Muscle of leg (tissue), 11 donors: ENCODE measurements around the gene CAB39L. TPM values are rescaled to one million over a fixed set of nuclear protein-coding genes. Genes with fewer than 3 reads are reported as not detected.
A peak's percentile ranks its signal among the peaks of the same experiment; 100 is the strongest.
"Not testable (repeated sequence)": the region's sequence is repeated elsewhere in the genome, so short reads cannot be mapped to it uniquely, and the experiment has no call there.

ENCODE experiments used
- DNase-seq: peaks from one replicate; pipeline ENCODE4 v3.0.0; 2013
- H3K27ac ChIP-seq: one replicate; pipeline ENCODE4 v1.5.1; 2013; ENCODE audit warnings: mild to moderate bottlenecking, low read length, control low read depth
- H3K27me3 ChIP-seq: one replicate; pipeline ENCODE4 v1.6.1; 2013; ENCODE audit warnings: low read length; ENCODE audit not compliant: control insufficient read depth, insufficient read depth
- H3K36me3 ChIP-seq: one replicate; pipeline ENCODE4 v1.6.1; 2013; ENCODE audit warnings: low read length; ENCODE audit not compliant: control insufficient read depth, insufficient read depth
- H3K4me1 ChIP-seq: one replicate; pipeline ENCODE4 v1.6.1; 2013; ENCODE audit warnings: low read length; ENCODE audit not compliant: control insufficient read depth, insufficient read depth
- H3K4me3 ChIP-seq: one replicate; pipeline ENCODE4 v1.5.1; 2013; ENCODE audit warnings: low read length, control low read depth
- H3K9me3 ChIP-seq: replicated peaks from 2 replicates; pipeline ENCODE4 v1.6.1; 2013; ENCODE audit warnings: low read depth, low read length; ENCODE audit not compliant: control insufficient read depth
- WGBS: methylation state at CpG from one replicate; pipeline ENCODE4 v1.1.5; 2013; ENCODE audit warnings: missing lambda C conversion rate; ENCODE audit not compliant: insufficient coverage; 5-methylcytosine and 5-hydroxymethylcytosine counted together
- polyA plus RNA-seq, 8 donors: library from polyadenylated mRNA; unstranded; fragments of 120-200 nt; gene quantifications; one replicate each; pipeline versions ENCODE4 v1.2.1 to v1.2.3, GENCODE V29; 2013; ENCODE audit warnings: inconsistent platforms in 1 of 8, low replicate concordance in 1 of 8; ENCODE audit not compliant: insufficient read length in 8 of 8, insufficient read depth in 1 of 8
- total RNA-seq: library from RNA; stranded (reverse); fragments of 120-200 nt; gene quantifications from one replicate; pipeline ENCODE4 v1.2.4, GENCODE V29; 2013

The CAB39L gene
- total and polyA plus RNA-seq, 9 donors, result 3.5 to 6.1 (median 4.5) TPM

DNA sequence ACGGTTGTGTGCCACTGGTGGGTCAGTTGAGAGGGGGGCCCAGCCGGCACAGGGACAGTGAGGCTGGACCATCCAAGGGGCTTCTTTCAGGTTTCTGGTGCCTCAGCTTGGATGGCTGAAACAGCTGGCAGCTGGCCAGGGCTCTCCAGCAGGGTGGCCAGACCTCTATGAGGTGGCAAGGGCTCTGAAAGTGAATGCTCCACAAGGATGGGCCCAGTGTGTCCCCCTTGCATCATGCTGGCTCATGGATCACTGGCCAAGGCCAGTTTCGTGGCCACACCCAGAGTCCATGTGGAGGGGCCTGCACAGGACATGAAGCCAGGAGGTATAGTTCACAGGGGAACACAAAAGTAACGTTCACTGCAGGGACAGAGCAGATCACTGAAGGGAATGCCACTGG, 146.5 kb downstream of the CAB39L start:
- Histone ChIP-seq H3K9me3 (no peaks in the 10 kb centered on the region), H3K36me3 (peaks cover 2% of the 10 kb centered on the region), H3K4me3 (no peak overlapping the region), H3K27me3 (no peaks in the 10 kb centered on the region), H3K27ac (no peak overlapping the region), H3K4me1 (peaks cover 15% of the 10 kb centered on the region)
- no peak for DNase-seq
- 72% methylated on average over 4 of the region's 4 CpGs for WGBS

DNA sequence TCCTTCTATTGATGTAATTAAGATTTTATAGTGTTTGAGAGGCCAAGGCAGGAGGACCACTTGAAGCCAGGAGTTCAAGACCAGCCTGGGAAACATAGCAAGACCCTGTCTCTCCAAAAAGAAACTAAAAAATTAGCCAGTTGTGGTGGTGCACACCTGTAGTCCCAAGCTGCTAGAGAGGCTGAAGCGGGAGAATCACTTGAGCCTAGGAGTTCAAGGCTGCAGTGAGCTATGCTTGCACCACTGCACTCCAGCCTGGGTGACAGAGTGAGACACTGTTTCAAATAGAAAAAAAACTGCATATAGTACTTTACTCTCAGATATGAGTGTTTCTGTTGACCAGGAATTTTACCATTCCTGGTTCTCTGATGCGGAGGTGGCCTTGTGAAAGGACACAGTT, 147.2 kb downstream of the CAB39L start:
- WGBS, result no CpG with 5 or more reads among the region's 2 CpGs
- Histone ChIP-seq H3K9me3 (no peaks in the 10 kb centered on the region), H3K4me1 (peaks cover 13% of the 10 kb centered on the region), H3K27ac (no peak overlapping the region), H3K4me3 (no peak overlapping the region), H3K27me3 (no peaks in the 10 kb centered on the region), H3K36me3 (peaks cover 2% of the 10 kb centered on the region)
- no peak for DNase-seq

DNA sequence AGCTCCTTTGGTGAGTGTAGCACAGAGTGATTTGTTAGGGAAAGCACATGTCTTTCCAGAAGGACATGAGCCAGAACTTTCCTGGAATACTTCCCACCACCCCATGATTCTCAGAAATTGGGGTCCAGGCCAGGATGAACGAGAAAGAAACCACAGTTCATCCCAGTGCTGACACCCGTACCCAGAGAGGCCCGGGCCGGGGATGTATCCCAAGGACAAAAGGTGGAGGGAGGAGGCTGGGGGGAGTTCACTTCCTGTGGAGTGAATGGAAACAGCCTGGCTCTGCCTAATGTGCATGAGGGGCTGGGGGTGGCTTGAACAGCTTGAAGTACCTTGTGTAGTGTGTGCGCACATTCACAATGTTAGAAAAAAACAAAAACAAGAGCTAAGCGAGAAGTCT, 148.6 kb downstream of the CAB39L start:
- Histone ChIP-seq H3K27ac (no peak overlapping the region), H3K4me1 (peaks cover 5% of the 10 kb centered on the region), H3K27me3 (no peaks in the 10 kb centered on the region), H3K9me3 (no peaks in the 10 kb centered on the region), H3K36me3 (peaks cover 2% of the 10 kb centered on the region), H3K4me3 (no peak overlapping the region)
- 39% methylated on average over 4 of the region's 6 CpGs for WGBS
- peak; percentile 53 for DNase-seq

DNA sequence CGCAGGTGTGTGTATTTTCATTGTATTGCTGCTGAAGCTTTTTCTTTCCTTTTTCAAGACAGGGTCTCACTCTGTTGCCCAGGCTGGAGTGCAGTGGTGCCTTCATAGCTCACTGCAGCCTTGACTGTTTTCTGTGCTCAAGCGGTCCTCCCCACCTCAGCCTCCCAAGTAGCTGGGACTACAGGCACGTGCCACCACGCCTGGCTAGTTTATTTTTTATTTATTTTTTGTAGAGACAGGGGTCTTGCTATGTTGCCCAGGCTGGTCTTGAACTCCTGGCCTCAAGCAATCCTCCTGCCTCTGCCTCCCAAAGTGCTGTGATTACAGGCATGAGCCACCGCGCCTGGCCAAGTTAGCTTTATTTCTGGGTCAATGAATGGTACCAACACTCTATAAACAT, 149.1 kb downstream of the CAB39L start:
- H3K36me3 ChIP-seq, DNase-seq, H3K27me3 ChIP-seq, H3K9me3 ChIP-seq, H3K4me1 ChIP-seq, H3K4me3 ChIP-seq, H3K27ac ChIP-seq: not testable (repeated sequence)
- no CpG with 5 or more reads among the region's 6 CpGs for WGBS

DNA sequence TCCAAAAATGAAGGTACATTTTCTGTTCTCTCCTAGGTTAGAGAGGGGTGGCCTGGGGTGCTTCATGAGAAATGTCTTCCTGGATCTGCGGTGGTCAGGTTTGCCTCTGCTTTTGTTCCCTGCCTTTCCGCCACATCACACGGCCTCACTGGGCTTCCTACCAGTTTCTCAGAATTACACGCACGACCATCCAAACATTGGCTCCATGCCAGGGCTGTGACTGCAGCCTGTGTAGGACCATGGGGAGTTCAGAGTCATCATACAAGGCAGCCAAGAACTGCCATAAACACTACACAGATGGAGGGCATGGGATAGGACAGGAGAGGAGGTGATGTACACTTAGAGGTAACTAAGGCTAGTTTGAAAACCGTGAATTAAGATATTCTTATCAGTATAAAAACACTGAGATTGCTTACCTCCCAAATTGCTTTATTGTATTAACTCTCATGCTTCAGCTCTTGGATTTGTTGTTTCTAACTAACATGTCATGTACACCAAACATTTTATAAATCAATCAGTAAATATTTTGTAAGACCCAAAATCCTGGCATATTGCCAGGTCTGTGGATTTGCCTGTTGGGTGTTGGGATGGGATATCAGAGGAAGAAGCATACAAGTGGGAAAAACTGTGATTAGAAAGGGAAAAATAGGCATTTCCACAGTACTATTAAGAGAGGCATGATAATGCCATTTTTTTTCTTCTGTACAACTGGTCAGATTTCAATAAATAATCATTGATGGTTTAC, 150.9 kb downstream of the CAB39L start:
- Histone ChIP-seq H3K36me3 (peaks cover 2% of the 10 kb centered on the region), H3K4me1 (peaks cover 3% of the 10 kb centered on the region), H3K27me3 (no peaks in the 10 kb centered on the region), H3K27ac (no peak overlapping the region), H3K4me3 (no peak overlapping the region), H3K9me3 (no peaks in the 10 kb centered on the region)
- DNase-seq, result peak; percentile 75
- 31% methylated on average over 3 of the region's 6 CpGs for WGBS

DNA sequence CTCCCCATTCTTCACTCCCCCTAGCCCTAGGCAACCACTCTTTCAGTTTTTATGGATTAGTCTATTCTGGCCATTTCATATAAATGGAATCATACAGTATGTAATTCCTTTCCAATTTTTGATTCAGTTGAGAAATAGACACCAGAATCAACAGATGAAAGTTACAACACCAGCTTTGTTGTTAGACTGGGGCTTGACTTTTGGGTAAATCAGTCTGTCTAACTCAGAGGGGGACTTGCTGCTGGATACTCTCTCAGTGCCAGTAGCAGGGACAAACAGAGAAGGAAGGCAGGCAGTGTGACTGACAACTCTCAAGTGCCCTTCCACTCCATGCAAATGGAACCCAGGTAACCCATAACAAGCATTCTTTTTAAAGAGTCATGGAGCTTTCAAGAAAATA, 155.4 kb downstream of the CAB39L start:
- Histone ChIP-seq H3K27ac (no peak overlapping the region), H3K4me1 (peaks cover 3% of the 10 kb centered on the region), H3K27me3 (no peaks in the 10 kb centered on the region), H3K9me3 (no peaks in the 10 kb centered on the region), H3K36me3 (no peaks in the 10 kb centered on the region), H3K4me3 (no peak overlapping the region)
- DNase-seq, result no peak

DNA sequence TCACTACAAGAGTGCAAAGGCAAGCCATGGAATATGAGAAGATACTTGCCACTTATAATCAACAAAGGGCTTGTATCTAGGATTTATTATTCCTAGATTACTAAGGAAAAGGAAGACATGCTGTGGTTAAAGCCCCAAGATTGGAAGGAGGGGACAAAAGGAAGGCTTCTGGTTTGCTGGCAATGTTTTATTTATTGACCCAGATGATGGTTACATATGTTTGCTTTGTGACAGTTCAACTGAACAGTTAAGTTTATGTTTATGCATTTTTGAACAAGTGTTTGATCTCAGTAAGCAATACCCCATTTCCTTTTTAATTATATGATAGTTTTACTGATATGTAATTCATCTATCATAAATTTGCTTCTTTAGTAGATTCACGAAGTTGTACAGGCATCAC, 155.9 kb downstream of the CAB39L start:
- no peaks in the 10 kb centered on the region for H3K9me3 ChIP-seq
- WGBS, result no CpG with 5 or more reads among the region's 1 CpG
- no peak for DNase-seq
- no peaks in the 10 kb centered on the region for H3K27me3 ChIP-seq
- no peak overlapping the region for H3K4me3 ChIP-seq
- no peaks in the 10 kb centered on the region for H3K36me3 ChIP-seq
- H3K27ac ChIP-seq, result no peak overlapping the region
- H3K4me1 ChIP-seq, result peaks cover 3% of the 10 kb centered on the region

DNA sequence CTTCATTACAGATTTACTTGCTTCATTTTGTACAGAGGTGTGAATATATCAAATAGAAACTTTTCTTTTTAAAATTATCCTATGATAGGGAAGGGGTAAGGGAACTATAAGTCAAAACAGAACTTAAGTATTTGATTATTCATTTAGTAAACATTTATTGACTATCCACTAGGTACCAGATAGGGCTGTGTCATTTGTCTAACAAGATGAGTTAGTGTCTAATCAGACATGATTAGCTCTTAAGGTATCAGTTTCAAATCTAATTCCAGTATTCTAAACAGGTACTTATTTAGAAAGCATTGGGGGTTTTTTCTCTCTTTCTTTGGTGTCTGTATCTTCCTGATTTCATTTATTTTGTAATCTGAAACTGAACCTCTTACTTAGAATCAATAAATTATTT, 164.0 kb downstream of the CAB39L start:
- no peaks in the 10 kb centered on the region for H3K4me1 ChIP-seq
- H3K36me3 ChIP-seq, result peaks cover 6% of the 10 kb centered on the region
- no peak overlapping the region for H3K4me3 ChIP-seq
- no peak overlapping the region for H3K27ac ChIP-seq
- no peak for DNase-seq
- no peaks in the 10 kb centered on the region for H3K9me3 ChIP-seq
- no peaks in the 10 kb centered on the region for H3K27me3 ChIP-seq

DNA sequence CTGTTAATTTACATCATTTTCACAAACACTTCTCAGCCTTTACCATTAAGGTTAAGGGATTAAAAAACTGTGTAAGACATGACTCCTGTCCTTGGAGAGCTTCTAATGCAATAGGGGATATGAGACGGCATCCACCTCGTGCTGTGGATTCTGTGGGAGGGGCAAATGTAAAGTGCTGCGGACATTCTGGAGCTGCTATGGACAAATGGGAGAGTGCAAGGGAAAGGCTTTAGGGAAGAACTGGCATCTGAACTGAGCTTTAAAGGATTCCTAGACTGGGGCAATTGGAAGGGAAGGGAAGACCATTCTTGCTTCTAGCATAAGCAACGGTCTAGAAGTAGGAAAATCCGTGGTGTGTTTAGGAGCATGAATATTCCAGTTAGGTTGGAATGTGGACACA, 164.8 kb downstream of the CAB39L start:
- WGBS, result 43% methylated on average over 5 of the region's 5 CpGs
- H3K27ac ChIP-seq, result no peak overlapping the region
- no peak overlapping the region for H3K4me3 ChIP-seq
- H3K36me3 ChIP-seq, result peaks cover 6% of the 10 kb centered on the region
- no peaks in the 10 kb centered on the region for H3K27me3 ChIP-seq
- H3K4me1 ChIP-seq, result no peaks in the 10 kb centered on the region
- DNase-seq, result no peak
- H3K9me3 ChIP-seq, result no peaks in the 10 kb centered on the region

DNA sequence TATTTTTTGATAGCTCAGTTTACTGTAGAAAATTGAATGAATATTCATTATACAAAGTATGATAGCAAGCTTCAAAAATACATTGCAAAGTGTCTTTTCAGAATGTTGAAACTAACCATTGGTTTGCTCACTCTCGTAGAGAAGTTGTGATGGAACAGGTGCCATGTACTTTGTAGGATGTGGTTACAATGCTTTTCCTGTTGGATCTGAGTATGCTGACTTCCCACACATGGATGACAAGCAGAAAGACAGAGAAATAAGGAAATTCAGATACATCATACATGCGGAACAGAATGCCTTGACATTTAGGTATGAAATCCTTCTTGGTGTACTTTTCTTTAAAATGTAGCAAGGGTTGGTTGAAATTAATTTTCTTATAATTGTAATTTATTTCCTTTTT, 165.7 kb downstream of the CAB39L start:
- peaks cover 6% of the 10 kb centered on the region for H3K36me3 ChIP-seq
- no peak overlapping the region for H3K27ac ChIP-seq
- H3K4me3 ChIP-seq, result no peak overlapping the region
- H3K9me3 ChIP-seq, result no peaks in the 10 kb centered on the region
- WGBS, result no CpG with 5 or more reads among the region's 2 CpGs
- H3K4me1 ChIP-seq, result no peaks in the 10 kb centered on the region
- DNase-seq, result no peak
- no peaks in the 10 kb centered on the region for H3K27me3 ChIP-seq

DNA sequence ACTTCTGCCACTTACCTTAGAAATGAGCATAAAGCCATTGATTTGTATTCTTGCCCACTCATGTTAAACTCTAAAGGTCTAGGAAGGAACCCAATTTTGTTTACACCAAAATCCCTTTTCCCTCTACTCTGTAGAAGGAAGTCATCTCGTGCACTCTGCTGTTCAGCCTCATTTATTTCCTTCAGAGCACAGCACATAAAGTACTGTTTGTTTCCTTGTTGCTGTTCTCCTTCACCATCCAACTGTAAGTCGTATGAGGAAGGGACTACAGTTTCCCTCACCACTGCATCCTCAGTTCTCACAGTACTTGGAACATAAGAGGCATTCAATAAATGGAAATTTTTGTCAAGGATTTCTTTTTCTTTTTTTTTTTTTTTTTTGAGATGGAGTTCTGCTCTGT, 171.6 kb downstream of the CAB39L start:
- H3K9me3 ChIP-seq, result no peaks in the 10 kb centered on the region
- no peaks in the 10 kb centered on the region for H3K4me1 ChIP-seq
- H3K27ac ChIP-seq, result no peak overlapping the region
- no peaks in the 10 kb centered on the region for H3K27me3 ChIP-seq
- no peak overlapping the region for H3K4me3 ChIP-seq
- peaks cover 6% of the 10 kb centered on the region for H3K36me3 ChIP-seq
- no CpG with 5 or more reads among the region's 2 CpGs for WGBS
- peak; percentile 7 for DNase-seq
